Aorta (tissue), 5 donors: ENCODE measurements around the gene HMBS. TPM values are rescaled to one million over a fixed set of nuclear protein-coding genes. Genes with fewer than 3 reads are reported as not detected.
"Not testable (repeated sequence)": the region's sequence is repeated elsewhere in the genome, so short reads cannot be mapped to it uniquely, and the experiment has no call there.

Experiments
- ATAC-seq: fragments of 200-7000 bp; cut with Tn5 transposase; one replicate; pipeline ENCODE4 v1.9.1; 2022; ENCODE audit warnings: moderate library complexity; ENCODE audit not compliant: low FRiP score
- DNase-seq, 2 donors: peaks; one replicate each; pipeline ENCODE4 v3.0.0-alpha.2; 2020
- H3K27ac ChIP-seq, 2 donors: one replicate each; pipeline ENCODE4 v1.5.1; 2013; ENCODE audit warnings: low read length in 2 of 2, mild to moderate bottlenecking in 2 of 2, moderate library complexity in 2 of 2, control low read depth in 1 of 2, inconsistent platforms in 1 of 2, low read depth in 1 of 2
- H3K27me3 ChIP-seq, 2 donors: one replicate each; pipeline ENCODE4 v1.6.1; 2013; ENCODE audit warnings: control low read depth in 1 of 2, low read length in 1 of 2, mild to moderate bottlenecking in 1 of 2, moderate library complexity in 1 of 2; ENCODE audit not compliant: insufficient read depth in 2 of 2, control insufficient read depth in 1 of 2
- H3K36me3 ChIP-seq, 2 donors: one replicate each; pipeline ENCODE4 v1.6.1; 2013; ENCODE audit warnings: control low read depth in 1 of 2, low read length in 1 of 2, mild to moderate bottlenecking in 1 of 2; ENCODE audit not compliant: insufficient read depth in 2 of 2, control insufficient read depth in 1 of 2
- H3K4me1 ChIP-seq, 2 donors: one replicate each; pipeline ENCODE4 v1.6.1; 2013; ENCODE audit warnings: low read length in 2 of 2, control low read depth in 1 of 2, mild to moderate bottlenecking in 1 of 2, moderate library complexity in 1 of 2; ENCODE audit not compliant: insufficient read depth in 2 of 2, control insufficient read depth in 1 of 2
- H3K4me3 ChIP-seq, 2 donors: one replicate each; pipeline ENCODE4 v1.5.1; 2013; ENCODE audit warnings: low read length in 2 of 2, control low read depth in 1 of 2, mild to moderate bottlenecking in 1 of 2
- H3K9me3 ChIP-seq: one replicate; pipeline ENCODE4 v1.6.1; 2013; ENCODE audit warnings: mild to moderate bottlenecking, low read length; ENCODE audit not compliant: control insufficient read depth
- WGBS, 2 donors: extraction: QIAGEN DNeasy Blood & Tissue Kit; methylation state at CpG; one replicate each; pipeline ENCODE4 v1.1.7; 2013; 5-methylcytosine and 5-hydroxymethylcytosine counted together
- intact Hi-C, 2 donors: fragments of 100-400 bp; cut with DNase I; formaldehyde crosslinking; loops; one replicate each; pipeline versions ENCODE4 v1.14.2 to v1.15.0; 2022
- long read RNA-seq, 2 donors: library from polyadenylated mRNA; unstranded; transcript quantifications; one replicate each; pipeline ENCODE4 v2.0.0, GENCODE V29; 2020 to 2021
- polyA plus RNA-seq, 2 donors: library from polyadenylated mRNA; stranded (reverse); fragments of 200-250 nt; gene quantifications; one replicate each; pipeline ENCODE4 v1.2.3, GENCODE V29; 2013
- total RNA-seq, 2 donors: library from RNA; stranded (reverse); fragmentation: NEBNext Ultra II Directional; extraction: Animal tissue kit (Norgen Biotek cat#: 25700); gene quantifications; one replicate each; pipeline ENCODE4 v1.2.1, GENCODE V29; 2021
- donor health status: healthy with polysubstance abuse.
- donor health status: Bipolar disorder and iron deficiency.
- donor health status: DM: no; HTN: no; CAD: no.
- donor health status: DM: no; HTN: no; CAD: no.
- donor health status: DM: yes; HTN: yes; CAD: no.

The HMBS gene
- total RNA-seq = 1 to 10 TPM; 6.9 to 8.1 TPM
- 1 to 10 TPM; 4.4 to 9.2 TPM for polyA plus RNA-seq
- long read RNA-seq, donor 1, transcript HMBS-201 (14 exons, 1,501 nt) = major isoform, 33 of 46 reads
- long read RNA-seq, donor 1, partial matches to known transcripts = 0 of 46 reads
- long read RNA-seq, donor 1, other reads (novel, unspliced or antisense) = 9 of 46 reads
- long read RNA-seq, donor 2, transcript HMBS-201 (14 exons, 1,501 nt) = major isoform, 5 of 6 reads
- long read RNA-seq, donor 2, partial matches to known transcripts = 0 of 6 reads
- long read RNA-seq, donor 2, other reads (novel, unspliced or antisense) = 0 of 6 reads

DNA sequence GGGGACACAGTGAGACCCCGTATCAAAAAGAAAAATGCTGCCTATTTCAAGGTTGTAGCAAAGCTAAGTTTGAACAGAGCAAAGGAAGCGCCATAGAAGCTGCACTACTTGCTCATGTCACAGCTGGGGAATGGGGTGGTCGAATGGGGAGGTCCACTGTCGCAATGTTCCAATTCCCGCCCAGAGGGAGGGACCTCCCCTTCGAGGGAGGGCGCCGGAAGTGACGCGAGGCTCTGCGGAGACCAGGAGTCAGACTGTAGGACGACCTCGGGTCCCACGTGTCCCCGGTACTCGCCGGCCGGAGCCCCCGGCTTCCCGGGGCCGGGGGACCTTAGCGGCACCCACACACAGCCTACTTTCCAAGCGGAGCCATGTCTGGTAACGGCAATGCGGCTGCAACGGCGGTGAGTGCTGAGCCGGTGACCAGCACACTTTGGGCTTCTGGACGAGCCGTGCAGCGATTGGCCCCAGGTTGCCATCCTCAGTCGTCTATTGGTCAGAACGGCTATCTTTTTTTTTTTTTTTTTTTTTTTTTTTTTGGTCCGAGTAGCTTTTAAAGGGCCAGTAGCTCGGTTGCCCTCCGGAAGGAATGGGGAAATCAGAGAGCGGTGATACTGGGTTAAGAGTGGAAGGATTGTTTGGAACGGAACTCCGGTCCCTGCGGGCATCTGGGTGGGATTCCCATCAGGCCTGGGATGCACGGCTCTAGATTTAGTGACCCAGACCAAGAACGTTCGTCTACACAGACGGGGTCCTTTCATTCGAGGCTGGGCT is at the start of gene HMBS:
TSS of gene HMBS (plus strand) at position 219 of the 774 bp plus-strand sequence. CDS start at position 372, 153 bp downstream.
- Histone ChIP-seq H3K27ac (peak within 1 kb of the TSS in 1 of 2 donors; percentile 80), H3K4me1 (no peaks in the 10 kb centered on the region), H3K27me3 (no peaks in the 10 kb centered on the region), H3K4me3 (peak within 1 kb of the TSS; percentile 46 to 49), H3K36me3 (peaks cover 0 to 2% of the 10 kb centered on the region in 2 donors), H3K9me3 (no peaks in the 10 kb centered on the region)
- ATAC-seq (peak; percentile 98), DNase-seq (peak; percentile 95 to 98)
- intact Hi-C loops = no loop called here
- WGBS, 2 donors = 1% methylated on average over 45 of the region's 45 CpGs

DNA sequence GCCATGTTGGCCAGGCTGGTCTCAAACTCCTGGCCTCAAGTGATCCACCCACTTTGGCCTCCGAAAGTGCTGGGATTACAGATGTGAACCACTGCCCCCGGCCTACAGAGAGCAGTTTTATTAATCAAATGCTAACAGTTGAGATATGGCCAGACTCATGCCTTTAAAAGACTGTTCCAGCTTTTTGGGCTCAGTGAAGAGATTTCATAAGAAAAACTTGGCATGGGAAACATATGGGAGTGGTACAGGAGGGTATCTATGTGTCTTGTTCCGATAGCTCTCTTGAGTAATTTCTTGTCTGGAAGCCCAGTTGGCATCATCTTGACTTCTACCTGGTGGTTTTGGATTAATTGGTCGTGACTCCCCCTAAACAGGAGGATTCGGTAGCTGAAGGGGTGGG is 45.8 kb upstream of the HMBS start:
- no peaks in the 10 kb centered on the region for H3K36me3 ChIP-seq
- H3K9me3 ChIP-seq = no peaks in the 10 kb centered on the region
- ATAC-seq (no peak), DNase-seq (peak in 1 of 2 donors; percentile 31)
- H3K4me1 ChIP-seq = no peaks in the 10 kb centered on the region
- 86% methylated on average over 5 of the region's 5 CpGs for WGBS, 2 donors
- H3K27me3 ChIP-seq = no peaks in the 10 kb centered on the region
- intact Hi-C loops = no loop called here
- H3K4me3 ChIP-seq = no peak overlapping the region
- no peak overlapping the region for H3K27ac ChIP-seq

GRCh38 chr11:119039471-119039870 is 45.2 kb upstream of the HMBS start:
- H3K4me3 ChIP-seq, DNase-seq, H3K9me3 ChIP-seq, H3K36me3 ChIP-seq, intact Hi-C loops, H3K27ac ChIP-seq, ATAC-seq, H3K27me3 ChIP-seq, H3K4me1 ChIP-seq: not testable (repeated sequence)
- 46% methylated on average over 7 to 11 of the region's 11 CpGs for WGBS, 2 donors

DNA sequence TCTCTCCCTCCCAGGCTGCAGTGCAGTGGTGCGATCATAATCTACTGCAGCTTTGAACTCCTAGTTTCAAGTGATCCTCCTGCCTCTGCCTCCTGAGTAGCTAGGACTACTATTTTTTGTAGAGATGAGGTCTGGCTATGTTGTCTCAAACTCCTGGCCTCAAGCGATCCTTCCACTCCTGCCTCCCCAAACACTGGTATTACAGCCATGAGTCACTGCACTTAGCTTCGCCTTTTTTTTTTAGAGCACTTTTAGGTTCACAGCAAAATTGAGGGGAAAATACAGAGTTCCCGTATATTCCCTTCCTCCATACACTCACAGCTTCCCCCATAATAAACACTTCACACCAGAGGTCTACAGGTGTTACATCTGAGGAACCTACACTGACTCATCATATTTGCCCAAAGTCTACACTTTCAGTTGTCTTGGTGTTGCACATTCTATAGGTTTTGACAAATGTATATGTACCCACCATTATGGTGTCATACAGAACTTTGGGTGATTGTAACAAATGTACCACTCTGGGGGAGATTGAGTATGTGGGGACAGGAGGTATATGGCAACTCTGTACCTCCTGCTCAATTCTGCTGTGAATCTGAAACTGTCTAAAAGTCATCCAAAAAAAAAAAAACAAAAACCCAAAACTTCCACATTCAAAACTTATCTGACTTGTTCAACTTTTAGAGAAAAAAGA is 42.7 kb upstream of the HMBS start:
- ATAC-seq = no peak
- H3K4me1 ChIP-seq = no peaks in the 10 kb centered on the region
- 82 to 84% methylated on average over 4 of the region's 4 CpGs for WGBS, 2 donors

GRCh38 chr11:119042927-119043326 is 41.8 kb upstream of the HMBS start:
- intact Hi-C loops = no loop called here
- H3K27me3 ChIP-seq = no peaks in the 10 kb centered on the region
- peaks cover 0 to 8% of the 10 kb centered on the region in 2 donors for H3K36me3 ChIP-seq
- H3K4me1 ChIP-seq = no peaks in the 10 kb centered on the region
- H3K27ac ChIP-seq = no peak overlapping the region
- WGBS, 2 donors = 89 to 91% methylated on average over 9 of the region's 9 CpGs
- ATAC-seq (no peak), DNase-seq (no peak)
- no peak overlapping the region for H3K4me3 ChIP-seq
- no peaks in the 10 kb centered on the region for H3K9me3 ChIP-seq

More for the DNA sequence above, 42.7 kb upstream of the HMBS start:
- Histone ChIP-seq H3K27ac (no peak overlapping the region), H3K27me3 (no peaks in the 10 kb centered on the region), H3K4me3 (no peak overlapping the region), H3K9me3 (no peaks in the 10 kb centered on the region), H3K36me3 (peaks cover 0 to 4% of the 10 kb centered on the region in 2 donors)
- intact Hi-C loops = no loop called here
- no peak for DNase-seq

DNA sequence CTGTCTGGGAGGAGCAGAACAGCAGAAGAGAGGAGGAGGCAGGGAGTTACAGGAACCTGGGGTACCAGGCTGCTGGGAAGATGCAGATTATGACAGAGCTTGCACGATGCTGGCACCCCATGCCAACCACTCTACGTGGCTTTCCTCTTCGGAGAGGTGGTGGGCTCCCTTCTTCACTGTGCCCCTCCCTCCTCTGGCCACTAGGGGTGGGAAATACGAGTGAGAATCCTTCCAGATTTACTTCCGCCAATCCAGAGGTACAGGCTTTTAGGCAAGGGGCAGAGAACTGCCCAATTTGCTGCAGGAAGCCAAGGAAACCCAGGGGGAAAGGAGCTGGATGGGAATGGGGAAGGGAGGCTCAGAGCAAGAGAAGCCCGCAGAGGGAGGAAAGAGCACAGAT is 40.0 kb upstream of the HMBS start:
- intact Hi-C loops = no loop called here
- no peaks in the 10 kb centered on the region for H3K27me3 ChIP-seq
- no peak for DNase-seq
- WGBS, 2 donors = 55 to 65% methylated on average over 6 of the region's 6 CpGs
- no peaks in the 10 kb centered on the region for H3K4me1 ChIP-seq
- H3K9me3 ChIP-seq = no peaks in the 10 kb centered on the region
- H3K4me3 ChIP-seq = no peak overlapping the region
- H3K27ac ChIP-seq = no peak overlapping the region
- ATAC-seq = no peak
- peaks cover 0 to 8% of the 10 kb centered on the region in 2 donors for H3K36me3 ChIP-seq

GRCh38 chr11:119046489-119046888 is 38.2 kb upstream of the HMBS start:
- ATAC-seq = no peak
- H3K36me3 ChIP-seq = peaks cover 0 to 8% of the 10 kb centered on the region in 2 donors

GRCh38 chr11:119047205-119047604 is 37.5 kb upstream of the HMBS start:
- H3K27ac ChIP-seq = no peak overlapping the region
- 96 to 97% methylated on average over 6 of the region's 6 CpGs for WGBS, 2 donors
- H3K9me3 ChIP-seq = no peaks in the 10 kb centered on the region
- ATAC-seq (no peak), DNase-seq (no peak)
- no peak overlapping the region for H3K4me3 ChIP-seq
- H3K36me3 ChIP-seq = peaks cover 0 to 10% of the 10 kb centered on the region in 2 donors
- intact Hi-C loops = no loop called here
- H3K27me3 ChIP-seq = no peaks in the 10 kb centered on the region
- no peaks in the 10 kb centered on the region for H3K4me1 ChIP-seq

More at GRCh38 chr11:119046489-119046888, 38.2 kb upstream of the HMBS start:
- intact Hi-C loops = no loop called here
- WGBS, 2 donors = 93 to 95% methylated on average over 6 of the region's 6 CpGs
- Histone ChIP-seq H3K27ac (no peak overlapping the region), H3K4me1 (no peaks in the 10 kb centered on the region), H3K9me3 (no peaks in the 10 kb centered on the region), H3K4me3 (no peak overlapping the region), H3K27me3 (no peaks in the 10 kb centered on the region)
- DNase-seq = no peak
